Activated naive CD4-positive, alpha-beta T cell treated with anti-CD3 and anti-CD28 coated beads, Interleukin-2, amount 10 ng/mL, durations not matched to agents 7 days and 5 days (primary cell): ENCODE measurements around the gene BABAM1.
"Not testable (repeated sequence)": the region's sequence is repeated elsewhere in the genome, so short reads cannot be mapped to it uniquely, and the experiment has no call there.

Source experiments
- CTCF ChIA-PET: fragments of 350-600 bp; sonication (Branson Sonifier 250); formaldehyde crosslinking; loops from one replicate; lab custom pipeline; 2021; ENCODE audit warnings: antibody characterized with exemption; lab: Charles Lee
- DNase-seq: peaks from one replicate; pipeline ENCODE4 v3.0.0-alpha.2; 2020
- H3K27ac Mint-ChIP-seq: one replicate; pipeline ENCODE4 v1.8.0; 2021; ENCODE audit warnings: mild to moderate bottlenecking, moderate library complexity, mixed read lengths
- H3K27me3 Mint-ChIP-seq: one replicate; pipeline ENCODE4 v1.8.0; 2021; ENCODE audit warnings: mild to moderate bottlenecking, mixed read lengths
- H3K36me3 Mint-ChIP-seq: one replicate; pipeline ENCODE4 v1.8.0; 2021; ENCODE audit warnings: mixed read lengths
- H3K4me1 Mint-ChIP-seq: one replicate; pipeline ENCODE4 v1.8.0; 2021; ENCODE audit warnings: mixed read lengths
- H3K4me3 Mint-ChIP-seq: one replicate; pipeline ENCODE4 v1.8.0; 2021; ENCODE audit warnings: mild to moderate bottlenecking, moderate library complexity, mixed read lengths
- H3K9me3 Mint-ChIP-seq: one replicate; pipeline ENCODE4 v1.8.0; 2021; ENCODE audit warnings: mixed read lengths

BABAM1 gene

GRCh38 chr19:17274892-17275291 is 7.6 kb downstream of the BABAM1 start:
- H3K4me1 Mint-ChIP-seq, DNase-seq, H3K9me3 Mint-ChIP-seq, H3K27ac Mint-ChIP-seq, H3K27me3 Mint-ChIP-seq, CTCF ChIA-PET, H3K4me3 Mint-ChIP-seq: not testable (repeated sequence)
- peaks cover 33% of the 10 kb centered on the region for H3K36me3 Mint-ChIP-seq

DNA sequence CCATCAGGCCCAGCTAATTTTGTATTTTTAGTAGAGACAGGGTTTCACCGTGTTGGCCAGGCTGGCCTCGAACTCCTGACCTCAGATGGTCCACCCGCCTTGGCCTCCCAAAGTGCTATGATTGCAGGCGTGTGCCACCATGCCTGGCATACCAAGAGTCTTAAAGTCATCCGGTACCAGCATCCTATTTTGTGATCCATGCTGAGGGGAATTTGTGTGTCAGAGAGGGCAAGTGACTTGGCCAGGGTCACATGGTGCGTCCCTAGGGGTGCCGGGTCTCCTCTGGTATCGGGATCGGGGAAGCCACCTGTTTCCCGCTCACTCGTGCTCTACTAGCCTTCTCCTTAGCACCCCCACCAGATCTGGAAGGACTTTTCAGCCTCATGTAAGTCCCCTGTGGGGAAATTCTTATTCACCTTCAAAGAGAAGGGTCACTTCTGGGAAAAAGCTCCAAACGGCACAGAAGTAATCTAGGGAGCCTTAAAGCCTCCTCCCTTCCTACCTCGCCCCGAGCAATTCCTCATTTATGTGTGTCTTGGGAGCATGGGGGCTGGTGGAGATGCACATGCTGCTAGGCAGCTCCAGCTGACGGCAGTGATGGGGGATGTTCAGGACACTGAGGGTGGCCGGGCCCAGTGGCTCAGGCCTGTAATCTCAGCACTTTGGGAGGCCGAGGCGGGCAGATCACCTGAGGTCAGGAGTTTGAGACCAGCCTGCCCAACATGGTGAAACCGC is 8.4 kb downstream of the BABAM1 start:
- Mint-ChIP-seq H3K27ac (no peak overlapping the region), H3K9me3 (no peaks in the 10 kb centered on the region), H3K36me3 (peaks cover 30% of the 10 kb centered on the region), H3K4me1 (no peaks in the 10 kb centered on the region), H3K27me3 (no peaks in the 10 kb centered on the region), H3K4me3 (no peak overlapping the region)
- CTCF ChIA-PET: interaction anchor here (0.6 kb wide), 1 partner anchor 14 kb away, joined by 4 read pairs; no protein-coding TSS in a partner anchor
- DNase-seq: no peak

DNA sequence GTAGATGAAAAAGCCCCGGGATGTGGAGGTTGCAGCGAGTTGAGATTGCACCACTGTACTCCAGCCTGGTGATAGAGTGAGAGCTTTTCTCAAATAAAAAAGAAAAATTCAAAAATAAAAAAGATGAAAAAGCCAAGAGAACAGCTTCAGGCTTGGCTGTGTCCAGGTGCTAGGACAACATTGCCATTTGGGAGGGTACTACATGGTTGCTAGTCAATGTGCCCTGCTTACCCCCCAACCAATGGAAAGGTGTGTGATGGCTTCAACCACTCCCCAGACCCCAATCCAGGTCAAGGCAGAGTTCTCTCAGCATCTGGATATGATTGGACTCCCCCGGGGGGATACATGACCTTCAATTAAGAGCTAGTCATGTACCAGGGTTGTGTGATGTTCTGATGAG is 12.2 kb downstream of the BABAM1 start:
- Mint-ChIP-seq H3K4me1 (peaks cover 7% of the 10 kb centered on the region), H3K36me3 (peaks cover 19% of the 10 kb centered on the region), H3K9me3 (no peaks in the 10 kb centered on the region), H3K27ac (peak overlapping the region; percentile 11), H3K27me3 (no peaks in the 10 kb centered on the region), H3K4me3 (no peak overlapping the region)
- CTCF ChIA-PET: interaction anchor here (1.2 kb wide), 1 partner anchor 24 kb away, joined by 3 read pairs; no protein-coding TSS in a partner anchor
- no peak for DNase-seq

DNA sequence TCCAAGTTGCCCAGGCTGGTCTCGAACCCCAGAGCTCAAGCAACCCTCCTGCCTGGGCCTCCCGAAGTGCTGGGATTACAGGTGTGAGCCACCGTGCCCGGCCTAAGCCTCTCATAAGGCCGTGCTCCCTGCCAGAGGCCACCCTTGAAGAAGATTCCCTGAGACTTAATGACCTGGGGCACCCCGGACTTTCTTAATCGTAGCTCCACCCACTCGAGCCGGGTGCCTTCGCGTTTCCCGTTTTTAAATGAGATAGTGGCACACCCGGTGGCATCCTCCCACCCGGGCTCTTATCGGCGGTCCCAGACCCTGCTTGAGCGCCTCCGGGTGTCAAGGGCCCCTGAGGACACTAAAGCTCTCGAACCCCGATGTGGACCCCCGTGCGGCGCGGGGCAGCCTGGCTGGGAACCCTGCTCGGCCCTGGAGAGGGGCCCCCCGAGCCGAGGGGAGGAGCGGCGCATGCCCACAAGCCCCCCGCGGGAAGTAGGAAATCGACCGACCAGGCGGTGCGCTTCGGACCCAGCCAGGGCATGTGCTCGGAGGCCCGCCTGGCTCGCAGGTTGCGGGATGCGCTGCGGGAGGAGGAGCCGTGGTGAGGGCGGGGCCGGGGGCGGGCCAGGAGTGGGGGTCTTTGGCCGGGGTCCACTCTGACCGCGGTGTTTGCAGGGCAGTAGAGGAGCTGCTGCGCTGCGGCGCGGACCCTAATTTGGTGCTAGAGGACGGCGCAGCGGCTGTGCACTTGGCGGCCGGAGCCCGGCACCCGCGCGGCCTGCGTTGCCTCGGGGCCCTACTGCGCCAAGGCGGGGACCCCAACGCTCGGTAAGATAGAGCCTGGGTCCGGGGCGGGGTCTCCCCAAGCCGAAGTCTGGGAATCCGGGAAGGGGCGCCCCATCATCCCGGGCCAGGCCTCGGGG is 14.4 kb downstream of the BABAM1 start, which contains the start of gene ANKLE1:
Gene ANKLE1, plus strand, starts transcription at position 511 of the 914 bp plus-strand sequence. Its CDS starts 20 bp downstream, at position 531.
- CTCF ChIA-PET: interaction anchor here (0.6 to 3.5 kb wide), 14 partner anchors 9 to 509 kb away, joined by 3 to 15 read pairs (median 7); partner anchors contain the start of genes BABAM1 and USHBP1
- peak within 1 kb of the TSS; percentile 83 for H3K4me3 Mint-ChIP-seq

GRCh38 chr19:17282488-17283125 is 15.4 kb downstream of the BABAM1 start:
- Mint-ChIP-seq H3K4me3 (peak overlapping the region; percentile 83), H3K36me3 (peaks cover 4% of the 10 kb centered on the region), H3K9me3 (no peaks in the 10 kb centered on the region), H3K4me1 (peaks cover 7% of the 10 kb centered on the region), H3K27ac (peak overlapping the region; percentile 58), H3K27me3 (no peaks in the 10 kb centered on the region)
- DNase-seq: peak; percentile 89
- CTCF ChIA-PET: interaction anchor here (0.6 to 3.5 kb wide), 14 partner anchors 10 to 510 kb away, joined by 3 to 15 read pairs (median 7); partner anchors contain the start of genes BABAM1, DDA1 and USHBP1

More for the DNA sequence above, 14.4 kb downstream of the BABAM1 start, which contains the start of gene ANKLE1:
- Mint-ChIP-seq H3K27ac (peak within 1 kb of the TSS; percentile 58), H3K36me3 (peaks cover 9% of the 10 kb centered on the region), H3K27me3 (no peaks in the 10 kb centered on the region), H3K4me1 (peaks cover 7% of the 10 kb centered on the region), H3K9me3 (no peaks in the 10 kb centered on the region)
- DNase-seq: peak; percentile 67

- DNase-seq: no peak
- Mint-ChIP-seq H3K27ac (no peak overlapping the region), H3K4me3 (no peak overlapping the region), H3K4me1 (peaks cover 7% of the 10 kb centered on the region), H3K9me3 (no peaks in the 10 kb centered on the region), H3K36me3 (peaks cover 4% of the 10 kb centered on the region), H3K27me3 (no peaks in the 10 kb centered on the region)
- CTCF ChIA-PET: interaction anchor here (0.5 to 3.5 kb wide), 13 partner anchors 8 to 512 kb away, joined by 3 to 15 read pairs (median 4); partner anchors contain the start of genes DDA1 and USHBP1
Measured at GRCh38 chr19:17283504-17283996, 16.3 kb downstream of the BABAM1 start.

- CTCF ChIA-PET: no interaction called here
- H3K4me3 Mint-ChIP-seq: no peak overlapping the region
- peaks cover 4% of the 10 kb centered on the region for H3K36me3 Mint-ChIP-seq
Measured at GRCh38 chr19:17285415-17286135, 18.3 kb downstream of the BABAM1 start.

DNA sequence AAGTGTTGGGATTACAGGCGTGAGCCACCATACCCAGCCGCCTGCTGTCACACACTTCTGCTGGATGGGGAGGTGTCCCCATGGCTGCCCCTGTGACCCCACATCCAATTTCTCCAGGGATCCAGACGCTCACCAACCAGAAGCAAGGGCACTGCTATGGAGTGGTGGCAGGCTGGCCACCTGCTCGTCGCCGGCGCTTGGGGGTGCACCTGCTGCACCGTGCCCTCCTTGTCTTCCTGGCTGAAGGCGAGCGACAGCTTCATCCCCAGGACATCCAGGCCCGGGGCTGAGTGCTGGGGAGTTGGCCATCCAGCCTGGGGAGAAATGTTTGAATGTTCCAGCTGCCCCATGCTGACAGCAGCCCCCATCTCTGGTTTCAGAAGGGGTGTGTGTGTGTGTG is 19.0 kb downstream of the BABAM1 start:
- Mint-ChIP-seq H3K27me3 (peaks cover 13% of the 10 kb centered on the region), H3K36me3 (peaks cover 4% of the 10 kb centered on the region), H3K4me1 (peaks cover 9% of the 10 kb centered on the region), H3K4me3 (no peak overlapping the region), H3K27ac (no peak overlapping the region), H3K9me3 (no peaks in the 10 kb centered on the region)
- no peak for DNase-seq
- CTCF ChIA-PET: no interaction called here

More at GRCh38 chr19:17285415-17286135, 18.3 kb downstream of the BABAM1 start:
- DNase-seq: no peak
- no peaks in the 10 kb centered on the region for H3K9me3 Mint-ChIP-seq
- H3K27ac Mint-ChIP-seq: no peak overlapping the region
- H3K4me1 Mint-ChIP-seq: peaks cover 9% of the 10 kb centered on the region
- H3K27me3 Mint-ChIP-seq: peaks cover 13% of the 10 kb centered on the region

- H3K4me1 Mint-ChIP-seq: peaks cover 8% of the 10 kb centered on the region
- H3K27me3 Mint-ChIP-seq: peaks cover 13% of the 10 kb centered on the region
- peaks cover 4% of the 10 kb centered on the region for H3K36me3 Mint-ChIP-seq
- DNase-seq: no peak
- H3K4me3 Mint-ChIP-seq: no peak overlapping the region
- no peak overlapping the region for H3K27ac Mint-ChIP-seq
- CTCF ChIA-PET: interaction anchor here (1.5 kb wide), 1 partner anchor 100 kb away, joined by 4 read pairs; no protein-coding TSS in a partner anchor
- H3K9me3 Mint-ChIP-seq: no peaks in the 10 kb centered on the region
Measured at GRCh38 chr19:17286752-17287151, 19.5 kb downstream of the BABAM1 start.

DNA sequence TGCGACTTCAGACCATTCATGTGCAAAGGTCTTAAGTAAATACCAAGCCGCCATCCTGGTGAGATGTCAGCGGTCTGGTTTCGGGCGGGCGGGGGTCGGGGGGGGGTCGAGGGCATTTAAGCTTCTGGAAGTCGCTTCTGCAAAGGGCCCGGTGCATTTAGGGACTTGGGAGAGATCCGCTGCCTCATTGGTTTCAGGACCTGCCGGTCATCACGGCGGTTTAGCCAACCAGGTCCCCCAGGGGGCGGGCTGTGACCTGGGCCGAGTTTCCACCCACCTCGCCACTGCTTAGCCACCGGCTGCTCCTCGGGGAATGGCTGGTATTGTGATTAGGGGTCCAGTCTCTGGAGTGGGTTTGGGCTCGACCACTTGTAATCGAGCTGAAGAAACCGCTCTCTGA is 22.2 kb downstream of the BABAM1 start:
- Mint-ChIP-seq H3K4me3 (no peak overlapping the region), H3K27ac (no peak overlapping the region), H3K36me3 (peaks cover 4% of the 10 kb centered on the region), H3K27me3 (peaks cover 17% of the 10 kb centered on the region), H3K4me1 (peaks cover 12% of the 10 kb centered on the region), H3K9me3 (no peaks in the 10 kb centered on the region)
- DNase-seq: peak; percentile 65
- CTCF ChIA-PET: no interaction called here

DNA sequence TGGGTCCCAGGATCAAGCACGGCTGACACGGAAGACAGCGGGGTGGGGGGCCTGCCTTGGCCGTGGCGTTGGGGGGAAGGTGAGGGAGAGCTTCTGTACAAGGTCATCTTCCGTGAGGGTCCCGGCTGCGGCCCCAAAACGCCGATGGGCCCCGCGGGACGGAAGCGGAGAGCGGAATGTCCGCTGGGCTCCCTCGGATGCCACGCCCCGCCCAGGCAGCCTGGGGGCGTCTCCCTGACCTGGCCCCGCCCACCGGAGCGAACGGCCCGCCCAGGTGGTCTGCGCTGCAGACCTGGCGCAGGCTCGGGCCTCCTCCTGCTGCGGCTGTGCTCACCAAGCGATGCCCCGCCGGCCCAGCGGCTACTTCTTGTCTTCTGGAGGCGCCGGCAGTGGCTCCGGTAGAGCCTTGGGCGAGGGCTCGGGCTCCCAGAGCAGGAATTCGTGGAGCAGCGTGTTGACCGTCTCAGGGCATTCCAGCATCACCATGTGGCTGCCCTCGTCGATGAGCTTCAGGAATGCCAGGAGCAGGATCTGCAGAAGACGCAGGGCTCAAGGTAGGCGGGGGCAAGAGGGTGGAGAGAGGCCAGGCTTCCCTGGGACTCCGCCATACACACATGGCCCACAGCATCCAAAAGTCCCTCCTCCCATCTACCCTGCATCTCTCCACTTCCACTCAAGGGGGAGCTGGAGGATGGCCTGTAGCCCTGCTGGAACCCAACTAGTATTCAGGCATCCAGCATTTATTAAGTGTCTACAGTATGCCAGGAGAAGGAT is 25.2 kb downstream of the BABAM1 start:
- peaks cover 17% of the 10 kb centered on the region for H3K27me3 Mint-ChIP-seq
- CTCF ChIA-PET: interaction anchor here (0.6 to 4.3 kb wide), 15 partner anchors 9 to 257 kb away, joined by 3 to 52 read pairs (median 3); partner anchors contain the start of genes ABHD8, ANKLE1, BABAM1 and DDA1
- peaks cover 6% of the 10 kb centered on the region for H3K36me3 Mint-ChIP-seq
- peaks cover 12% of the 10 kb centered on the region for H3K4me1 Mint-ChIP-seq
- peak; percentile 85 for DNase-seq
- H3K4me3 Mint-ChIP-seq: peak overlapping the region; percentile 87
- H3K27ac Mint-ChIP-seq: peak overlapping the region; percentile 87
- no peaks in the 10 kb centered on the region for H3K9me3 Mint-ChIP-seq

DNA sequence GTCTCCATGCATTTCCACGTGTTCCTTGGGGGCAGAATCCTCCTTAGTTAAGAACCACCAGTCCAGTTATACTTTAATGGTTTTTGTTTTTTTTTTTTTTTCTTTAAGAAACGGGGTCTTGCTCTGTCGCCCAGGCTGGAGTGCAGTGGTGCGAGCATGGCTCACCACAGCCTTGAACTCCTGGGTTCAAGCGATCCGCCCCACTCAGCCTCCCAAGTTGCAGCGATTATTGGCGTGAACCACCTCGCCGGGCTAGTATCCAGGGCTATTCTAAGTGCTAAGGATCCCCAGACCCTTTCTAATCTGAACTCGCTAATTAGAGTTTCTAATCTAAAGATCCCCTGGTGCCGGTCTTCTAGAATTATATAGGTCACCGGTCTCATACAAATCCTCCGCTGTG is 26.4 kb downstream of the BABAM1 start:
- peaks cover 12% of the 10 kb centered on the region for H3K4me1 Mint-ChIP-seq
- H3K27me3 Mint-ChIP-seq: peaks cover 17% of the 10 kb centered on the region
- DNase-seq: no peak
- H3K4me3 Mint-ChIP-seq: no peak overlapping the region
- CTCF ChIA-PET: interaction anchor here (0.8 to 4.3 kb wide), 9 partner anchors 8 to 221 kb away, joined by 3 to 52 read pairs (median 4); partner anchors contain the start of genes BABAM1, DDA1 and MRPL34
- no peak overlapping the region for H3K27ac Mint-ChIP-seq
- peaks cover 4% of the 10 kb centered on the region for H3K9me3 Mint-ChIP-seq
- peaks cover 10% of the 10 kb centered on the region for H3K36me3 Mint-ChIP-seq
